Lung (tissue), 12 donors: ENCODE data around the gene CNTNAP4. TPM values are rescaled to one million over a fixed set of nuclear protein-coding genes. Genes with fewer than 3 reads are reported as not detected.

Experiments used
- ATAC-seq: fragments of 200-7000 bp; cut with Tn5 transposase; one replicate; pipeline ENCODE4 v1.9.1; 2020; ENCODE audit warnings: moderate number of reproducible peaks; ENCODE audit not compliant: insufficient read depth, low FRiP score
- DNase-seq, 3 donors: peaks; one replicate each; pipeline ENCODE4 v3.0.0-alpha.2; 2013 to 2017
- H3K27ac ChIP-seq, 2 donors: one replicate each; pipeline ENCODE4 v1.5.1; 2013; ENCODE audit warnings: mild to moderate bottlenecking in 2 of 2, moderate library complexity in 2 of 2, control low read depth in 1 of 2, inconsistent platforms in 1 of 2, low read depth in 1 of 2, low read length in 1 of 2
- H3K27me3 ChIP-seq, 3 donors: one replicate each; pipeline ENCODE4 v1.5.1; 2013; ENCODE audit warnings: low read length in 2 of 3; ENCODE audit not compliant: control insufficient read depth in 3 of 3, insufficient read depth in 3 of 3
- H3K36me3 ChIP-seq, 4 donors: one replicate each; pipeline ENCODE4 v1.5.1; 2013; ENCODE audit warnings: low read length in 4 of 4, mild to moderate bottlenecking in 1 of 4, moderate library complexity in 1 of 4; ENCODE audit not compliant: control insufficient read depth in 4 of 4, insufficient read depth in 4 of 4
- H3K4me1 ChIP-seq, 5 donors: one replicate each; pipeline ENCODE4 v1.5.1; 2013; ENCODE audit warnings: low read length in 5 of 5, mild to moderate bottlenecking in 2 of 5, moderate library complexity in 1 of 5; ENCODE audit not compliant: control insufficient read depth in 5 of 5, insufficient read depth in 5 of 5
- H3K4me3 ChIP-seq: one replicate; pipeline ENCODE4 v1.5.1; 2013; ENCODE audit warnings: mild to moderate bottlenecking, control low read depth, moderate library complexity
- H3K9ac ChIP-seq, 2 donors: one replicate each; pipeline ENCODE4 v1.5.1; 2013; ENCODE audit warnings: low read length in 2 of 2, control low read depth in 1 of 2; ENCODE audit not compliant: insufficient read depth in 1 of 2
- H3K9me3 ChIP-seq, 4 donors: one replicate each; pipeline ENCODE4 v1.5.1; 2013; ENCODE audit warnings: low read length in 3 of 4, mild to moderate bottlenecking in 1 of 4, moderate library complexity in 1 of 4; ENCODE audit not compliant: control insufficient read depth in 4 of 4, insufficient read depth in 3 of 4
- CTCF ChIP-seq: IDR thresholded peaks from 2 replicates; pipeline ENCODE4 v1.5.1; 2012; ENCODE audit warnings: mild to moderate bottlenecking; ENCODE audit errors: control extremely low read depth, extremely low read depth
- WGBS, 2 donors: extraction: QIAGEN DNeasy Blood & Tissue Kit; methylation state at CpG; one replicate each; pipeline ENCODE4 v1.1.7; 2013; 5-methylcytosine and 5-hydroxymethylcytosine counted together
- polyA plus RNA-seq, 2 donors: library from polyadenylated mRNA; stranded (reverse); fragments of 200-250 nt; gene quantifications; one replicate each; pipeline ENCODE4 v1.2.1, GENCODE V29; 2013
- total RNA-seq, 2 donors: library from RNA; depleted of rRNA in 1 of 2; stranded (reverse); fragments of >200 nt in 1 of 2; gene quantifications; one replicate each; pipeline ENCODE4 v1.2.1, GENCODE V29; 2014 to 2021
- donor health status: control.
- donor health status: control.
- donor health status: Bipolar disorder and iron deficiency.
- donor health status: healthy.
- donor health status: DM: yes; HTN: yes; CAD: no.

Gene CNTNAP4
- total and polyA plus RNA-seq, 4 donors: 0.71 TPM; not detected in 3

GRCh38 chr16:76235025-76235424, 42.2 kb upstream of the CNTNAP4 start:
- H3K27ac ChIP-seq: no peak overlapping the region
- TF ChIP-seq CTCF: no peak
- H3K36me3 ChIP-seq: no peaks in the 10 kb centered on the region
- 92 to 97% methylated on average over 23 of the region's 23 CpGs for WGBS, 2 donors
- ATAC-seq (no peak), DNase-seq (no peak)
- peaks cover 0 to 11% (median 0%) of the 10 kb centered on the region in 5 donors for H3K4me1 ChIP-seq
- no peak overlapping the region for H3K4me3 ChIP-seq
- H3K27me3 ChIP-seq: no peaks in the 10 kb centered on the region
- no peak overlapping the region for H3K9ac ChIP-seq
- H3K9me3 ChIP-seq: no peaks in the 10 kb centered on the region

- no peak for TF ChIP-seq CTCF
- peaks cover 0 to 6% (median 0%) of the 10 kb centered on the region in 5 donors for H3K4me1 ChIP-seq
- H3K4me3 ChIP-seq: no peak overlapping the region
- ATAC-seq (no peak), DNase-seq (no peak)
- no peaks in the 10 kb centered on the region for H3K27me3 ChIP-seq
- 94 to 95% methylated on average over 12 of the region's 12 CpGs for WGBS, 2 donors
- H3K36me3 ChIP-seq: no peaks in the 10 kb centered on the region
- H3K9ac ChIP-seq: no peak overlapping the region
- no peak overlapping the region for H3K27ac ChIP-seq
- no peaks in the 10 kb centered on the region for H3K9me3 ChIP-seq
These were observed 41.8 kb upstream of the CNTNAP4 start for GRCh38 chr16:76235426-76235825.

- Histone ChIP-seq H3K9ac (no peak overlapping the region), H3K36me3 (no peaks in the 10 kb centered on the region), H3K4me3 (no peak overlapping the region), H3K9me3 (no peaks in the 10 kb centered on the region), H3K27ac (no peak overlapping the region), H3K4me1 (peaks cover 0 to 2% (median 0%) of the 10 kb centered on the region in 5 donors), H3K27me3 (no peaks in the 10 kb centered on the region)
- no peak for TF ChIP-seq CTCF
- DNase-seq (no peak), ATAC-seq (no peak)
- 28 to 55% methylated on average over 2 of the region's 2 CpGs for WGBS, 2 donors
These were observed 39.7 kb upstream of the CNTNAP4 start for GRCh38 chr16:76237471-76237870.

GRCh38 chr16:76241755-76242154, 35.4 kb upstream of the CNTNAP4 start:
- H3K4me3 ChIP-seq: no peak overlapping the region
- DNase-seq: no peak
- H3K4me1 ChIP-seq: no peaks in the 10 kb centered on the region
- H3K9ac ChIP-seq: no peak overlapping the region
- no peak for TF ChIP-seq CTCF
- no peak for ATAC-seq
- no peaks in the 10 kb centered on the region for H3K27me3 ChIP-seq
- WGBS, 2 donors: 86 to 94% methylated on average over 2 of the region's 2 CpGs
- H3K36me3 ChIP-seq: no peaks in the 10 kb centered on the region
- H3K9me3 ChIP-seq: no peaks in the 10 kb centered on the region
- no peak overlapping the region for H3K27ac ChIP-seq
